IPS DF 4.7 (cell line): ENCODE measurements around the gene PLEKHN1.
"Not testable (repeated sequence)": the region's sequence is repeated elsewhere in the genome, so short reads cannot be mapped to it uniquely, and the experiment has no call there.

ENCODE experiments used
- DNase-seq: peaks from one replicate; pipeline ENCODE4 v3.0.0-alpha.2; 2013; ENCODE audit warnings: low spot score; ENCODE audit errors: extremely low read depth

Gene PLEKHN1

GRCh38 chr1:974687-975328 is 8.5 kb downstream of the PLEKHN1 start:
- DNase-seq = no peak

GRCh38 chr1:975365-975764 is 9.1 kb downstream of the PLEKHN1 start:
- no peak for DNase-seq

GRCh38 chr1:975896-976683 is 9.8 kb downstream of the PLEKHN1 start:
- DNase-seq = no peak

- DNase-seq = not testable (repeated sequence)
Observed at GRCh38 chr1:976791-977190, 10.5 kb downstream of the PLEKHN1 start.

GRCh38 chr1:978069-978834 is 12.0 kb downstream of the PLEKHN1 start:
- DNase-seq = no peak

GRCh38 chr1:978835-979743 is 12.8 kb downstream of the PLEKHN1 start:
- no peak for DNase-seq

- no peak for DNase-seq
Observed at GRCh38 chr1:979744-980072, 13.4 kb downstream of the PLEKHN1 start.

- DNase-seq = no peak
Observed at GRCh38 chr1:980137-980571, 13.9 kb downstream of the PLEKHN1 start.

GRCh38 chr1:980602-981395 is 14.5 kb downstream of the PLEKHN1 start:
- no peak for DNase-seq

GRCh38 chr1:981491-981954 is 15.2 kb downstream of the PLEKHN1 start:
- no peak for DNase-seq

GRCh38 chr1:981955-982558 is 15.8 kb downstream of the PLEKHN1 start, which contains the start of gene PERM1:
Gene PERM1 (minus strand): TSS chr1:982093. CDS start chr1:981029, 1,064 bp downstream.
- no peak for DNase-seq

- DNase-seq = no peak
Observed at GRCh38 chr1:982765-983436, 16.6 kb downstream of the PLEKHN1 start.

GRCh38 chr1:983798-984475 is 17.7 kb downstream of the PLEKHN1 start:
- DNase-seq = no peak

- no peak for DNase-seq
Observed at GRCh38 chr1:984476-984814, 18.2 kb downstream of the PLEKHN1 start.

GRCh38 chr1:985126-985525 is 18.8 kb downstream of the PLEKHN1 start:
- DNase-seq = no peak

- not testable (repeated sequence) for DNase-seq
Observed at GRCh38 chr1:988061-988460, 21.8 kb downstream of the PLEKHN1 start.

GRCh38 chr1:991275-991674 is 25.0 kb downstream of the PLEKHN1 start:
- not testable (repeated sequence) for DNase-seq

- DNase-seq = no peak
Observed at GRCh38 chr1:991895-992294, 25.6 kb downstream of the PLEKHN1 start.

GRCh38 chr1:992362-992761 is 26.1 kb downstream of the PLEKHN1 start:
- DNase-seq = no peak
